NT2/D1 (cell line): Measurements from ENCODE around the gene CNOT1.
"Not testable (repeated sequence)": the region's sequence is repeated elsewhere in the genome, so short reads cannot be mapped to it uniquely, and the experiment has no call there.

Experiments
- DNase-seq: peaks from one replicate; pipeline ENCODE4 v3.0.0-alpha.2; 2011; ENCODE audit warnings: low read depth, low spot score
- H3K27me3 ChIP-seq: 2 replicates; pipeline ENCODE4 v1.6.0; 2011; ENCODE audit warnings: mild to moderate bottlenecking; ENCODE audit not compliant: insufficient read length, insufficient read depth
- H3K36me3 ChIP-seq: 2 replicates; pipeline ENCODE4 v1.6.1; 2011; ENCODE audit warnings: mild to moderate bottlenecking, low read length, mixed read lengths; ENCODE audit not compliant: insufficient read depth, insufficient read length
- H3K4me1 ChIP-seq: 2 replicates; pipeline ENCODE4 v1.5.1; 2011; ENCODE audit not compliant: insufficient read depth, insufficient read length
- H3K4me3 ChIP-seq: 2 replicates; pipeline ENCODE4 v1.5.1; 2011; ENCODE audit warnings: low read depth; ENCODE audit not compliant: insufficient read length
- H3K9ac ChIP-seq: 2 replicates; pipeline ENCODE4 v1.6.0; 2011; ENCODE audit warnings: low read depth; ENCODE audit not compliant: insufficient read length
- H3K9me3 ChIP-seq: 2 replicates; pipeline ENCODE4 v1.5.1; 2011; ENCODE audit warnings: mild to moderate bottlenecking, low read length; ENCODE audit not compliant: insufficient read depth
- SUZ12 ChIP-seq: IDR thresholded peaks from 2 replicates; pipeline ENCODE4 v1.6.1; 2011; ENCODE audit not compliant: insufficient read length, insufficient read depth; ENCODE audit errors: extremely low read depth
- YY1 ChIP-seq: IDR thresholded peaks from 2 replicates; pipeline ENCODE4 v1.6.1; 2011; ENCODE audit not compliant: insufficient read length, insufficient read depth
- ZNF274 ChIP-seq: IDR thresholded peaks from 2 replicates; pipeline ENCODE4 v1.6.1; 2011; ENCODE audit warnings: mild to moderate bottlenecking, low read depth, low read length

Gene CNOT1

DNA sequence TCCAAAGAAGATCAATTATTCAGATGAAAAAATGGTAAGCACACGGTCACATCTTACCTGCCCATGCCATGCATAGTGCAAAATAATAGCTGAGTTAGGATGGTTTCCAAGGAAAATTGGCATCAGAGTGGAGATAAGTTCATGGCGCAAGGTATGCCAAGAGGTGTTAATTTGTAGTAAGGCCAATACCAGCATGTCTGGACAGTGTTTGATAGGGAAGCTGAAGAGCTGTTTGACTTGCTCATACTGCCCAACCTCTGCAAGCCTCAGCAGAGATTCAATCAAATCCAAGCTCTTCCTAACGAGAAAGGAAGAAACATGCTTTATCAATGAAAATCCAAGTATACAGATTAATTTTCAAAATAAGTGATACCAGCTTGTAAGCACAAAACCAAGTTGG, 51.0 kb downstream of the CNOT1 start:
- Histone ChIP-seq H3K9me3 (no peaks in the 10 kb centered on the region), H3K4me1 (no peaks in the 10 kb centered on the region), H3K9ac (no peak overlapping the region), H3K27me3 (no peaks in the 10 kb centered on the region), H3K4me3 (no peak overlapping the region), H3K36me3 (peaks cover 87% of the 10 kb centered on the region)
- TF ChIP-seq ZNF274: no peak
- TF ChIP-seq YY1: no peak
- no peak for TF ChIP-seq SUZ12
- no peak for DNase-seq

DNA sequence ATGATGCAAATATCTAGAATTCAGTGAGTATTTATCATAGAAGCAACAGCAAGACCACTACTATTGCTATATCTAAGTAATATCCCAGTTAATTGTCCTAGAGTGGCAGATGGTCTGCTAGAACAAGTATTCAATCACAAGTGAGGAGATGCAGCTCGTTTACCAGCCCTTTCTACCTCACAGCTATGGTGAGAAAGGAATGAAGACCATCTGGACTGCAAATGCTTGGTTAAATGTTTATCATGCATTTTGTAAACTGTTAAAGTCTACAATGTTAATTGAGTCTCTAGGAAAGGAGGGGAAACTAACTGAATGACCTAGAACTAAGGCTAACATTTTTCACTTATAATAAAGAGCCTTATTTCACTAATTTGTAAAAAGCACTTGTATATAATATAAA, 52.5 kb downstream of the CNOT1 start:
- Histone ChIP-seq H3K4me3 (no peak overlapping the region), H3K36me3 (peaks cover 83% of the 10 kb centered on the region), H3K27me3 (no peaks in the 10 kb centered on the region), H3K4me1 (no peaks in the 10 kb centered on the region), H3K9me3 (no peaks in the 10 kb centered on the region), H3K9ac (no peak overlapping the region)
- DNase-seq: no peak
- no peak for TF ChIP-seq ZNF274
- no peak for TF ChIP-seq SUZ12
- TF ChIP-seq YY1: no peak

DNA sequence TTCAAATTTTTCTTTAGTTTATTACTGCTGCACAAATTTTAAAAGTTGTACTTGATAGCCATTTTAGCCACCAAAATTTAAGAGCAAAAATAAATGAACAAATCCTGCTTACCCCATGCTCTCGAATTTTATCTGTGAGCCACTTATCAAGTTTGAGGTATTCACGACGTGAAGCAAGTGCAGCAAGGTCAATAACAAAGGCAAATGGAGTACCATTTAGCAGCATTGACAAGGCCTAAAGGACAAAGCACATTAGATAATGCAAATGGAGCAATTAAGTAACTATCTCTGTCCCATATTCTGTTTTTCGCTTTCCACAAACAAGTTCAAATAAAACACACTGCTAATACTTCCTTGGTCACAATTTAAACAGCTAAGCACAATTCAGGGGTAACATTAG, 54.7 kb downstream of the CNOT1 start:
- no peak for TF ChIP-seq SUZ12
- no peak for TF ChIP-seq YY1
- no peak for TF ChIP-seq ZNF274
- Histone ChIP-seq H3K27me3 (no peaks in the 10 kb centered on the region), H3K4me1 (no peaks in the 10 kb centered on the region), H3K9ac (no peak overlapping the region), H3K36me3 (peaks cover 88% of the 10 kb centered on the region), H3K4me3 (no peak overlapping the region), H3K9me3 (no peaks in the 10 kb centered on the region)
- DNase-seq: no peak

DNA sequence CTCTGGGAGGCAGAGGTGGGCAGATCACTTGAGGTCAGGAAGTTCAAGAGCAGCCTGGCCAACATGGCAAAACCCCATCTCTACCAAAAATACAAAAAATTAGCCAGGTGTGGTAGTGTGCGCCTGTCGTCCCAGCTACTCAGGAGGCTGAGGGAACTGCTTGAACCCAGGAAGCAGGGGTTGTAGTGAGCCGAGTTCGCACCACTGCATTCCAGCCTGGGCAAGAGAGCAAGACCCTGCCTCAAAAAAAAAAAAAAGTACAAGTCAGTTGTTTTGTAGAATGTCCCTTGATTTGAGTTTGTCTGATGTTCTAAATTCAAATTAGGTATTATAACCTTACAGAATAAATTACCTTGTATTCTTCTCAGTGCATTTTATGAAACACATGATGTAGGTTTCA, 63.9 kb downstream of the CNOT1 start:
- H3K9me3 ChIP-seq, H3K4me3 ChIP-seq, DNase-seq, H3K9ac ChIP-seq, H3K27me3 ChIP-seq, H3K4me1 ChIP-seq: not testable (repeated sequence)
- peaks cover 71% of the 10 kb centered on the region for H3K36me3 ChIP-seq

DNA sequence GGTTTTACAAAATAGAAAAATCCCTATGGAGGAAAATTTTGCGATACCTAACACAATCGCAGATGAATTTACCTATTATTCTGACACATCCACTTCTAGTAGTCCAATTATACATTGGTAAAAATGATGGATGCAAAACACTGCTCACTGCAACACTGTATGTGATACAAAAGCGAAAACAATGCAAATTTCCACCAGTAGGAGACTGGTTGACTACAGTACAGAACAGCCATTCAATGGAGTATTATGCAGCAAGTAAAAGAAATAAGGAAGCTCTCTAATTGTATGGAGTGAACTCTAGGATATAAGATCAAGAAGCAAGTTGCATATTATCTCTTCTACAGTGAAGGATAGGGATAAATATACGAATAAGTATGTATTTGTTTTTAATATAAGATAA, 65.9 kb downstream of the CNOT1 start:
- no peaks in the 10 kb centered on the region for H3K4me1 ChIP-seq
- H3K9ac ChIP-seq: no peak overlapping the region
- TF ChIP-seq ZNF274 (no peak), SUZ12 (no peak), YY1 (no peak)
- no peaks in the 10 kb centered on the region for H3K9me3 ChIP-seq
- DNase-seq: no peak
- H3K4me3 ChIP-seq: no peak overlapping the region
- no peaks in the 10 kb centered on the region for H3K27me3 ChIP-seq
- peaks cover 73% of the 10 kb centered on the region for H3K36me3 ChIP-seq

DNA sequence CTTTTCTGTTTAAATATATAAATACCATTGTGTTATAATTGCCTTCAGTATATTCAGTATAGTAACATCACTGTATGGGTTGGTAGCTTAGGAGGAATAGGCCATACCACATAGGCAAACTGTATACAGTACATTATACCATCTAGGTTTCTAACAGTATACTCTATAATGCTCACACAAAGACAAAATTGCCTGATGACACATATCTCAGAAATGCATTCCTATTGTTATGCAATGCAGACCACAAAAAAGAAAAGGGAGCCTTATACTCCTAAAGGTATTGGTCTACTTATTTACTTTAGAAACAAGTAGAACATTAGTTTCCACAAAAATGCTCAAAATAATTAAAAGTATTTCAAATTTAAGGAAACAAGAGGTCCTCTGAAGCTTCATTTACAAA, 66.4 kb downstream of the CNOT1 start:
- Histone ChIP-seq H3K4me3 (no peak overlapping the region), H3K9me3 (no peaks in the 10 kb centered on the region), H3K9ac (no peak overlapping the region), H3K36me3 (peaks cover 77% of the 10 kb centered on the region), H3K4me1 (no peaks in the 10 kb centered on the region), H3K27me3 (no peaks in the 10 kb centered on the region)
- TF ChIP-seq SUZ12: no peak
- no peak for DNase-seq

DNA sequence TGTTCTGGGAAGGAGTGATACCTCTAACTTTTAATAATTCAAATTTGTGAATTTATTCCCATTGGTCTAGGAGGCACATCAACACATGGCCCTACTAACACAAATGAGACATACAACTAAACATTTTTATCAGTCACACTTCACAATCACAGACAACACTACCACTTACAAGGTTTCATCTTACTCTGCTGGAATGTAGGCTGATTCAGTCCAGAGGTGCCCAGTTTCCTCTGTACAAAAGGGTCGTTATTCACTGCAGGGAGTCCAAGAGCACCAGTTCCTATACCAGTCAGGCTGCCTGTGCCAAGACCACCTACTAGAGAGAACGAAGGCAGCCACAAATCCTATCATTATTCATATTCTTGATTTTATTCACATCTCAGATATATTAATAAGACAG, 72.9 kb downstream of the CNOT1 start:
- Histone ChIP-seq H3K27me3 (no peaks in the 10 kb centered on the region), H3K9me3 (no peaks in the 10 kb centered on the region), H3K4me3 (no peak overlapping the region), H3K9ac (no peak overlapping the region), H3K4me1 (no peaks in the 10 kb centered on the region), H3K36me3 (peaks cover 84% of the 10 kb centered on the region)
- DNase-seq: no peak
- TF ChIP-seq ZNF274: no peak
- TF ChIP-seq SUZ12: no peak
- no peak for TF ChIP-seq YY1

DNA sequence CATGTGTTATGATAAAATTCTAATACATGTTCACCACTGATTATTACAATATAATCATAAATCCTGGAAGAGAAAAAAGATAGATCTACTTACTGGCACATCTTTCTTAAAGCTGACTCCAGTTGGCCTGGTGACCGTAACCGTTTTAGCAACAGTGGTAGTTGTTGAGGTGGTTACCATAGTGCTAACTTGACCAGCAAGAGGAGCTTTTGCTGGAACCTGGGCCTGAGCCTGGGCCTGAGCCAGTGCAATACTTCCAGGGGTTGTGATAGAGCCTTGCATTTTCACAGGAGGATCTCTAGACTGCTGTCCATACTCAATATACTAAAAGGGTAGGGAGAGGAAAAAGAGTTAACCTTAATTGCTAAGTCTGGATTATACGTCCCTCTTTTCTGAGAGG, 78.1 kb downstream of the CNOT1 start:
- TF ChIP-seq ZNF274 (no peak), YY1 (no peak), SUZ12 (no peak)
- peaks cover 94% of the 10 kb centered on the region for H3K36me3 ChIP-seq
- DNase-seq: no peak

More for the DNA sequence above, 78.1 kb downstream of the CNOT1 start:
- H3K27me3 ChIP-seq: no peaks in the 10 kb centered on the region
- H3K9ac ChIP-seq: no peak overlapping the region
- H3K9me3 ChIP-seq: no peaks in the 10 kb centered on the region
- no peaks in the 10 kb centered on the region for H3K4me1 ChIP-seq
- no peak overlapping the region for H3K4me3 ChIP-seq
